HG03469 (cell line): ENCODE measurements around the gene UBAP1.
"Not testable (repeated sequence)": the region's sequence is repeated elsewhere in the genome, so short reads cannot be mapped to it uniquely, and the experiment has no call there.

Experiments used
- ATAC-seq: cut with Tn5 transposase; IDR thresholded peaks from one replicate; pipeline ENCODE4 v1.9.1; 2021; ENCODE audit warnings: mild to moderate bottlenecking, moderate library complexity, moderate number of reproducible peaks; ENCODE audit not compliant: unreplicated experiment

UBAP1 gene

GRCh38 chr9:34220218-34220617 lies 41.4 kb downstream of the UBAP1 start:
- no peak for ATAC-seq

GRCh38 chr9:34224349-34224748 lies 45.5 kb downstream of the UBAP1 start:
- ATAC-seq: no peak

- ATAC-seq: not testable (repeated sequence)
These were observed 47.4 kb downstream of the UBAP1 start for GRCh38 chr9:34226144-34226760.

- ATAC-seq: no peak
These were observed 48.6 kb downstream of the UBAP1 start for GRCh38 chr9:34227445-34227844.

GRCh38 chr9:34230556-34230955 lies 51.7 kb downstream of the UBAP1 start:
- no peak for ATAC-seq

GRCh38 chr9:34232201-34232600 lies 53.4 kb downstream of the UBAP1 start:
- no peak for ATAC-seq

GRCh38 chr9:34233672-34234071 lies 54.8 kb downstream of the UBAP1 start:
- ATAC-seq: no peak

GRCh38 chr9:34237836-34238235 lies 59.0 kb downstream of the UBAP1 start:
- ATAC-seq: no peak

GRCh38 chr9:34240006-34240405 lies 61.2 kb downstream of the UBAP1 start:
- ATAC-seq: no peak

- ATAC-seq: no peak
These were observed 64.0 kb downstream of the UBAP1 start for GRCh38 chr9:34242830-34243229.

- not testable (repeated sequence) for ATAC-seq
These were observed 66.4 kb downstream of the UBAP1 start for GRCh38 chr9:34245212-34245611.

- ATAC-seq: no peak
These were observed 67.6 kb downstream of the UBAP1 start for GRCh38 chr9:34246453-34246852.

- ATAC-seq: not testable (repeated sequence)
These were observed 68.9 kb downstream of the UBAP1 start for GRCh38 chr9:34247782-34248181.

GRCh38 chr9:34249274-34249673 lies 70.4 kb downstream of the UBAP1 start:
- ATAC-seq: no peak

- ATAC-seq: no peak
These were observed 71.9 kb downstream of the UBAP1 start for GRCh38 chr9:34250721-34251120.

- ATAC-seq: no peak
These were observed 73.2 kb downstream of the UBAP1 start for GRCh38 chr9:34252016-34252415.

- no peak for ATAC-seq
These were observed 74.0 kb downstream of the UBAP1 start for GRCh38 chr9:34252670-34253459.

- no peak for ATAC-seq
These were observed 74.6 kb downstream of the UBAP1 start for GRCh38 chr9:34253460-34253837.

- no peak for ATAC-seq
These were observed 75.5 kb downstream of the UBAP1 start for GRCh38 chr9:34254141-34254913.

- no peak for ATAC-seq
These were observed 76.4 kb downstream of the UBAP1 start for GRCh38 chr9:34254966-34255825.

GRCh38 chr9:34256104-34256503 lies 77.3 kb downstream of the UBAP1 start:
- no peak for ATAC-seq
